Stomach (tissue), 9 donors: ENCODE measurements around the gene AFAP1L1. TPM values are rescaled to one million over a fixed set of nuclear protein-coding genes. Genes with fewer than 3 reads are reported as not detected.

Experiments used
- DNase-seq, 2 donors: peaks; one replicate each; pipeline versions ENCODE4 v3.0.0 to v3.0.0-alpha.2; 2013 to 2019
- H3K27ac ChIP-seq, 5 donors: fragments of 200-600 bp in 4 of 5; sonication (generic) in 4 of 5; one replicate each; pipeline ENCODE4 v1.5.1; 2013 to 2019; ENCODE audit warnings: mild to moderate bottlenecking in 1 of 5, moderate library complexity in 1 of 5
- H3K27me3 ChIP-seq, 3 donors: fragments of 200-600 bp; sonication (generic); one replicate each; pipeline ENCODE4 v1.5.1; 2017 to 2019; ENCODE audit warnings: mixed run types in 1 of 3
- H3K36me3 ChIP-seq, 4 donors: fragments of 200-600 bp; sonication (generic); 1 replicate in 3 of 4; 2 replicates in 1 of 4; pipeline ENCODE4 v1.5.1; 2016 to 2019
- H3K4me1 ChIP-seq, 4 donors: fragments of 200-600 bp; sonication (generic); one replicate each; pipeline ENCODE4 v1.5.1; 2016 to 2019
- H3K4me3 ChIP-seq, 4 donors: fragments of 200-600 bp; sonication (generic) in 3 of 4; one replicate each; pipeline ENCODE4 v1.5.1; 2016 to 2019; ENCODE audit warnings: mild to moderate bottlenecking in 1 of 4
- H3K9me3 ChIP-seq, 4 donors: fragments of 200-600 bp; sonication (generic); one replicate each; pipeline ENCODE4 v1.5.1; 2016 to 2019
- CTCF ChIP-seq, 7 experiments: fragments of 450-650 bp in 4 of 7; fragments of 200-600 bp in 3 of 7; sonication (generic) in 3 of 7; IDR thresholded peaks; one replicate each; pipeline ENCODE4 v1.5.1; 2016 to 2019; ENCODE audit warnings: antibody characterized with exemption in 7 of 7, control low read depth in 2 of 7, mild to moderate bottlenecking in 1 of 7
- EP300 ChIP-seq: sonication (generic); formaldehyde crosslinking; IDR thresholded peaks from one replicate; pipeline ENCODE4 v1.6.1; 2017; ENCODE audit warnings: antibody characterized with exemption
- POLR2A ChIP-seq, 4 donors: fragments of 450-650 bp; IDR thresholded peaks; one replicate each; pipeline ENCODE4 v1.6.1; 2016; ENCODE audit warnings: antibody characterized with exemption in 4 of 4, control low read depth in 2 of 4, mild to moderate bottlenecking in 1 of 4, moderate library complexity in 1 of 4
- POLR2AphosphoS5 ChIP-seq, 3 donors: sonication (generic); formaldehyde crosslinking; IDR thresholded peaks; one replicate each; pipeline ENCODE4 v1.6.1; 2016; ENCODE audit warnings: antibody characterized with exemption in 3 of 3
- WGBS, 5 donors: extraction: QIAGEN DNeasy Blood & Tissue Kit in 3 of 5; methylation state at CpG; one replicate each; pipeline versions ENCODE4 v1.1.5 to v1.1.7; 2013 to 2018; 5-methylcytosine and 5-hydroxymethylcytosine counted together
- intact Hi-C: fragments of 100-400 bp; cut with DNase I; formaldehyde crosslinking; loops from one replicate; pipeline ENCODE4 v1.15.1; 2023; ENCODE audit warnings: low total_unique reads
- polyA plus RNA-seq, 3 donors: library from polyadenylated mRNA; stranded (reverse); fragments of 200-250 nt; gene quantifications; one replicate each; pipeline ENCODE4 v1.2.3, GENCODE V29; 2013
- total RNA-seq, 5 donors: library from RNA; depleted of rRNA; stranded (reverse); fragments of >200 nt; gene quantifications; one replicate each; pipeline versions ENCODE4 v1.1.0 to v1.2.3, GENCODE V29; 2014 to 2016
- donor health status: healthy with polysubstance abuse.
- donor health status: Bipolar disorder and iron deficiency.
- donor health status: healthy.

Gene AFAP1L1
- total and polyA plus RNA-seq, 8 donors = 0.29 to 66.5 (median 3.3) TPM

- H3K27me3 ChIP-seq = peaks cover 0 to 21% (median 0%) of the 10 kb centered on the region in 3 donors
- intact Hi-C loops = no loop called here
- DNase-seq = no peak
- H3K4me1 ChIP-seq = no peaks in the 10 kb centered on the region
- H3K27ac ChIP-seq = no peak overlapping the region
- no peaks in the 10 kb centered on the region for H3K9me3 ChIP-seq
- no peak for TF ChIP-seq POLR2AphosphoS5 (IDR thresholded peaks at IDR 0.05)
- no peak for TF ChIP-seq POLR2A (IDR thresholded peaks at IDR 0.05)
- no peak for TF ChIP-seq CTCF (IDR thresholded peaks at IDR 0.05)
- no peak for TF ChIP-seq EP300
- peaks cover 0 to 4% (median under 1%) of the 10 kb centered on the region in 4 donors for H3K36me3 ChIP-seq
- H3K4me3 ChIP-seq = no peak overlapping the region
Measured at GRCh38 chr5:149256451-149256850, 15.2 kb upstream of the AFAP1L1 start.

DNA sequence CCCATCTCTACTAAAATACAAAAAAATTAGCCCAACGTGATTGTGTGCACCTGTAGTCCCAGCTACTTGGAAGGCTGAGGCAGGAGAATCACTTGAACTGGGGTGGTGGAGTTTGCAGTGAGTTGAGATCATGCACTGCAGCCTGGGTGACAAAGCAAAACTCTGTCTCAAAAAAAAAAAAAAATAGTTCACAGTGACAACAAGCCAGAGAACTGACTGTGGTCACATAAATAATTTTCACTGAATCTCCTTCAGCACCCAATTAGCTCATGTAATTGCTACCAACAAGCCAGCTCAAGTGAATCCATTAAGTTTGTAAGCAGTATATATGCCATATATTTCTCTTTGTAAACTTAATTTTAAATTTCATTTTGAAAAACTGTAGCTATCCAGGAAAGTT is 14.5 kb upstream of the AFAP1L1 start:
- intact Hi-C loops = no loop called here

DNA sequence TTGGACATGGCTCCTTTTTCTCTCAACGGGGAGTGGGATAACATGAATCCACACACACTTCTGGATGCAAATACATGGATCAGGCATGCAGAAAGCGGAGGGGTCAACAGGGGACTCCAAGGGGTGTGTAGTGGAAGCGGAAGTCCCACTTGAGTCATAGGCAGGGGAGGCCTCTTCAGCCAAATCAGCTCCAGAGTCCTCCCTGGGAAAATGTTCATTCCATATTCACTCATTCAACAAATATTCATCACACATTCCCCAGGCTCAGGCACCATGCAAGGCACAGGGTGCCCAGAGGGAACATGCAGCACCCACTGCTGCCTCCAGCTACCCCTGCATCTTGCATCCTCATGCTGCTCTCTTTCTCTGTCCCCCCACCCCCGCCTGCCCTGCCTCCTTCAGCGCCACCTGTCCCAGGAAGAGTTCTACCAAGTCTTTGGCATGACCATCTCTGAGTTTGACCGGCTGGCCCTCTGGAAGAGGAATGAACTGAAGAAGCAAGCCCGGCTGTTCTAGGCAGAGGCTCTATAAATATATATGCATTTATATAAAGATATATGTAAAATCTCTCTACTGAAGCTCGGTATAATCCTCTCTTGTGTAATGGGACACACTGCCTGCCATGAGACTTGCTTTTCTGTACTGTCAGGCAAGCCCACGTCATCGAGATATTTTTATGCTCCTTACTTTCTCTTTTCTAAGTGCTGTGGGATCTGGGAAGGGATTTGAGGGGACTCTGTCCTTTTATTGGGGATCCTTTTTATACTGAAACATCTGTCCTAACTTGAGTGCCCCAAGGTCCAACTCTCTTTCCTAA is 13.6 kb upstream of the AFAP1L1 start:
- 72 to 82% (median 77%) methylated on average over 10 of the region's 10 CpGs for WGBS, 5 donors
- TF ChIP-seq EP300 (no peak), POLR2A (IDR thresholded peaks at IDR 0.05) (no peak)

More for the DNA sequence above, 14.5 kb upstream of the AFAP1L1 start:
- Histone ChIP-seq H3K36me3 (no peaks in the 10 kb centered on the region), H3K4me3 (no peak overlapping the region), H3K27me3 (peaks cover 0 to 21% (median 0%) of the 10 kb centered on the region in 3 donors), H3K27ac (no peak overlapping the region), H3K9me3 (no peaks in the 10 kb centered on the region), H3K4me1 (no peaks in the 10 kb centered on the region)
- WGBS, 5 donors = 45 to 67% (median 55%) methylated on average over 1 of the region's 1 CpG
- no peak for DNase-seq
- no peak for TF ChIP-seq POLR2A (IDR thresholded peaks at IDR 0.05)
- no peak for TF ChIP-seq POLR2AphosphoS5 (IDR thresholded peaks at IDR 0.05)
- TF ChIP-seq EP300 = no peak
- TF ChIP-seq CTCF (IDR thresholded peaks at IDR 0.05) = no peak

DNA sequence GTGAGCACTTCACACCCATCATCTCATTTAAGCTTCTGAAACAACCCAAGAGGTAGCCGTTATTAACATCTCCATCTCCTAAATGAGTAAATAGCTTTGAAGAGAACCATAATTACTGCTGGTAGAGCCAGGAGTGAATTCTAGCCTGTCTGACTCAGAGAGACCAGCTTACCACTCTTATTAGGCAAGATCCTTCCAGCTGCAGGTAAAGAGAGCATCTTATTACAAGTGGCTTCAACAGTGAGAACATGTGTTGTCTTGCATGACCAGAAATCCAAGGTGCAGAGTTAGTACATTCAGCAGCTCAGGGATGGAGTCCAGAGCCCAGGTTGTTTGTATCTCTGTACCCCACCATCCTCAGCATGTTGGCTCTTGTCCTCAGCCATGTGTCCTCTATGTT is 10.9 kb upstream of the AFAP1L1 start:
- intact Hi-C loops = no loop called here
- WGBS, 5 donors = 75 to 92% (median 87%) methylated on average over 1 of the region's 1 CpG
- no peak overlapping the region for H3K4me3 ChIP-seq
- no peaks in the 10 kb centered on the region for H3K9me3 ChIP-seq
- H3K4me1 ChIP-seq = no peaks in the 10 kb centered on the region
- TF ChIP-seq EP300 = no peak
- TF ChIP-seq POLR2A (IDR thresholded peaks at IDR 0.05) = no peak
- TF ChIP-seq CTCF (IDR thresholded peaks at IDR 0.05) = no peak
- no peak for TF ChIP-seq POLR2AphosphoS5 (IDR thresholded peaks at IDR 0.05)
- no peak for DNase-seq
- no peak overlapping the region for H3K27ac ChIP-seq
- peaks cover 0 to 37% (median 0%) of the 10 kb centered on the region in 3 donors for H3K27me3 ChIP-seq
- no peaks in the 10 kb centered on the region for H3K36me3 ChIP-seq

More for the DNA sequence above, 13.6 kb upstream of the AFAP1L1 start:
- intact Hi-C loops = no loop called here
- Histone ChIP-seq H3K36me3 (no peaks in the 10 kb centered on the region), H3K27me3 (peaks cover 0 to 28% (median 0%) of the 10 kb centered on the region in 3 donors), H3K4me3 (no peak overlapping the region), H3K4me1 (no peaks in the 10 kb centered on the region), H3K27ac (no peak overlapping the region), H3K9me3 (no peaks in the 10 kb centered on the region)
- no peak for DNase-seq

DNA sequence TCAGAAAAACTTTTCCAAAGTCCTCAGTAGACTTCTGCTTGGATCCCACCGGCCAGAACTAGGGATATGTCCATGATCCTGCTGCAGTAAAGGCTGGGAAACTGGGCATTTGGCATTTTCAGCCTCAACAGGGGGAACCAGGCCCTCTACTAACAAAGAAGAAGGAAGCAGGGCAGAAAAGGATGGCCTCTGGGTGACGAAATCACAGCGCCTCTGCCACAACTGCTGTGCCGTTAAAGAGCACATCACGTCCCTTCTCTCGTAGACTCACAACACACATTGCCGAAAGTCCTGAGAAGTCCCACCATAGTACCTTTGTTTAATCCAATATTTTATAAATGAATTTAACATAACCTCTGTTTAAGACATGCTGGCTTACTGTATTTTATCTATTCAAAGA is 10.4 kb upstream of the AFAP1L1 start:
- Histone ChIP-seq H3K36me3 (no peaks in the 10 kb centered on the region), H3K27me3 (peaks cover 0 to 37% (median 0%) of the 10 kb centered on the region in 3 donors), H3K9me3 (no peaks in the 10 kb centered on the region), H3K4me3 (no peak overlapping the region), H3K4me1 (no peaks in the 10 kb centered on the region), H3K27ac (no peak overlapping the region)
- WGBS, 5 donors = 63 to 89% (median 82%) methylated on average over 7 of the region's 7 CpGs
- intact Hi-C loops = no loop called here
- no peak for DNase-seq
- no peak for TF ChIP-seq POLR2AphosphoS5 (IDR thresholded peaks at IDR 0.05)
- no peak for TF ChIP-seq EP300
- no peak for TF ChIP-seq POLR2A (IDR thresholded peaks at IDR 0.05)
- no peak for TF ChIP-seq CTCF (IDR thresholded peaks at IDR 0.05)
